Ishikawa (cell line): Measurements from ENCODE around the gene ZNF609.
A peak's percentile ranks its signal among the peaks of the same experiment; 100 is the strongest.

Source experiments
- CEBPB ChIP-seq: IDR thresholded peaks from 2 replicates; pipeline ENCODE4 v1.6.1; 2012
- CREB1 ChIP-seq: IDR thresholded peaks from 2 replicates; pipeline ENCODE4 v1.6.1; 2012; ENCODE audit warnings: low read depth
- EGR1 ChIP-seq: IDR thresholded peaks from 2 replicates; pipeline ENCODE4 v1.6.1; 2012
- EP300 ChIP-seq: IDR thresholded peaks from 2 replicates; pipeline ENCODE4 v1.6.1; 2012; ENCODE audit warnings: borderline replicate concordance
- FOXM1 ChIP-seq: IDR thresholded peaks from 2 replicates; pipeline ENCODE4 v1.6.1; 2012; ENCODE audit warnings: low read depth, borderline replicate concordance
- MAX ChIP-seq: IDR thresholded peaks from 2 replicates; pipeline ENCODE4 v1.6.1; 2012
- NFIC ChIP-seq: IDR thresholded peaks from 2 replicates; pipeline ENCODE4 v1.6.1; 2012
- RAD21 ChIP-seq: IDR thresholded peaks from 2 replicates; pipeline ENCODE4 v1.6.1; 2012; ENCODE audit warnings: low read depth
- REST ChIP-seq: IDR thresholded peaks from 2 replicates; pipeline ENCODE4 v1.6.1; 2012; ENCODE audit warnings: low read depth, mild to moderate bottlenecking
- TAF1 ChIP-seq: IDR thresholded peaks from 2 replicates; pipeline ENCODE4 v1.6.1; 2012; ENCODE audit warnings: low read depth, mild to moderate bottlenecking
- TCF12 ChIP-seq: IDR thresholded peaks from 2 replicates; pipeline ENCODE4 v1.6.1; 2012; ENCODE audit warnings: low read depth
- TEAD4 ChIP-seq: IDR thresholded peaks from 2 replicates; pipeline ENCODE4 v1.6.1; 2012
- USF1 ChIP-seq: IDR thresholded peaks from 2 replicates; pipeline ENCODE4 v1.6.1; 2012
- YY1 ChIP-seq: IDR thresholded peaks from 2 replicates; pipeline ENCODE4 v1.6.1; 2012; ENCODE audit warnings: low read depth
- ZBTB7A ChIP-seq: IDR thresholded peaks from 2 replicates; pipeline ENCODE4 v1.6.1; 2012; ENCODE audit warnings: low read depth

ZNF609 gene

GRCh38 chr15:64454282-64454681, 6.1 kb upstream of the ZNF609 start:
- TF ChIP-seq YY1 (no peak), CEBPB (no peak), TAF1 (no peak), RAD21 (no peak), MAX (no peak), CREB1 (no peak)

- TF ChIP-seq CEBPB (no peak), EGR1 (no peak), TCF12 (no peak), FOXM1 (no peak), ZBTB7A (no peak), NFIC (no peak), CREB1 (no peak), MAX (no peak), TAF1 (no peak)
These were observed 4.4 kb upstream of the ZNF609 start for GRCh38 chr15:64455961-64456371.

- TF ChIP-seq REST (no peak), TEAD4 (no peak), ZBTB7A (no peak), EP300 (no peak), EGR1 (no peak), FOXM1 (no peak), RAD21 (no peak), NFIC (no peak), USF1 (no peak), TCF12 (no peak), TAF1 (no peak), MAX (no peak), YY1 (no peak), CEBPB (no peak), CREB1 (no peak)
These were observed 3.7 kb upstream of the ZNF609 start for GRCh38 chr15:64456634-64457108.

GRCh38 chr15:64459066-64459781, 1.2 kb upstream of the ZNF609 start:
- TF ChIP-seq CEBPB (no peak), FOXM1 (no peak), REST (no peak), MAX (no peak), EP300 (no peak), USF1 (no peak), TCF12 (no peak), EGR1 (no peak), TEAD4 (no peak)

GRCh38 chr15:64460724-64461720, 644 bp downstream of the ZNF609 start:
- 0 out of 2 replicates have a peak, but pooled peaks have one; percentile 15 for TF ChIP-seq EGR1
- no peak for TF ChIP-seq TCF12
- TF ChIP-seq CREB1 = no peak
- TF ChIP-seq ZBTB7A = peak; percentile 23; the same call in 1 of the 2 replicates
- no peak for TF ChIP-seq NFIC
- no peak for TF ChIP-seq TAF1
- TF ChIP-seq RAD21 = no peak
- no peak for TF ChIP-seq FOXM1
- no peak for TF ChIP-seq USF1
- TF ChIP-seq REST = no peak
- no peak for TF ChIP-seq EP300
